Activated B cell treated with CpG ODN at 0.5 μM for 24 hours (primary cell): ENCODE data around the gene MRPS35. TPM values are rescaled to one million over a fixed set of nuclear protein-coding genes. Genes with fewer than 3 reads are reported as not detected.

Experiments
- ATAC-seq: fragments of 200-7000 bp; cut with Tn5 transposase; one replicate; pipeline ENCODE4 v1.10.0; 2021; ENCODE audit warnings: low read depth, mild to moderate bottlenecking, moderate library complexity
- CTCF ChIA-PET: fragments of 350-600 bp; sonication (Branson Sonifier 250); formaldehyde crosslinking; loops from one replicate; lab custom pipeline; 2021; ENCODE audit warnings: antibody characterized with exemption; lab: Charles Lee
- POLR2A ChIA-PET: fragments of 350-600 bp; sonication (Branson Sonifier 250); formaldehyde crosslinking; loops from one replicate; lab custom pipeline; 2021; ENCODE audit warnings: antibody characterized with exemption; lab: Charles Lee
- DNase-seq: peaks from one replicate; pipeline ENCODE4 v3.0.0; 2022
- H3K27ac Mint-ChIP-seq: one replicate; pipeline ENCODE4 v1.8.0; 2020; ENCODE audit warnings: mixed read lengths
- H3K27me3 Mint-ChIP-seq: one replicate; pipeline ENCODE4 v1.8.0; 2021; ENCODE audit warnings: mixed read lengths
- H3K36me3 Mint-ChIP-seq: one replicate; pipeline ENCODE4 v1.8.0; 2021; ENCODE audit warnings: low read depth, mixed read lengths
- H3K4me1 Mint-ChIP-seq: one replicate; pipeline ENCODE4 v1.8.0; 2021; ENCODE audit warnings: mixed read lengths
- H3K4me3 Mint-ChIP-seq: one replicate; pipeline ENCODE4 v1.8.0; 2020; ENCODE audit warnings: mild to moderate bottlenecking, mixed read lengths
- H3K9me3 Mint-ChIP-seq: one replicate; pipeline ENCODE4 v1.8.0; 2020; ENCODE audit warnings: mixed read lengths
- intact Hi-C: fragments of 100-400 bp; cut with micrococcal nuclease; formaldehyde crosslinking; loops from one replicate; pipeline ENCODE4 v1.15.1; 2024
- total RNA-seq: library from RNA; stranded (reverse); gene quantifications from 2 replicates; pipeline ENCODE4 v1.2.3, GENCODE V29; 2022
- TF ChIP-seq, protein P1 (sequence below): fragments of 200-600 bp; IDR thresholded peaks from one replicate; pipeline ENCODE4 v1.8.0; 2022; ENCODE audit warnings: antibody characterized with exemption, mild to moderate bottlenecking

Gene MRPS35
- total RNA-seq, 1 donor from 2014 or later, result 36.2 TPM

DNA sequence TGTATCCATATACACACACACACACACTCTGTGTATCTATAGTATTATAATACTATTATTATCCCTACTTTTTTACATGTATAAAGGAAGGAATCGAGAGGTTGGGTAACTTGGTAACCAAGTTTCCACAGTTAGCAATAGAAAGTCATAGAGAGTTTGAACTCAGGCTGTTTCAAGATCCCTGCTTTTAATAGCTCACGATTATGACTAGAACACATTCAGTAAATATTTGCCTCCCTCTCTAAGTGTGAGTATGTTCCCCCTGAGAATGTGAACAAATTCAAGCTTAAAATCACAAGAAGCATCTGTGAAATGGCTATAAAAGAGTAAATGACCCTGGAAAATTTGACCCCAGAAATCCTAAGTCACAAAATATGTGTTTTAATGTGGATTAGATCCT lies 25.4 kb upstream of the MRPS35 start:
- Mint-ChIP-seq H3K27ac (no peak overlapping the region), H3K36me3 (peaks cover 20% of the 10 kb centered on the region), H3K9me3 (no peaks in the 10 kb centered on the region), H3K4me3 (no peak overlapping the region), H3K4me1 (no peaks in the 10 kb centered on the region), H3K27me3 (no peaks in the 10 kb centered on the region)
- intact Hi-C loops, result no loop called here
- DNase-seq (no peak), ATAC-seq (no peak)
- ChIA-PET CTCF (no interaction called here), POLR2A (no interaction called here)
- TF ChIP-seq, protein P1, sequence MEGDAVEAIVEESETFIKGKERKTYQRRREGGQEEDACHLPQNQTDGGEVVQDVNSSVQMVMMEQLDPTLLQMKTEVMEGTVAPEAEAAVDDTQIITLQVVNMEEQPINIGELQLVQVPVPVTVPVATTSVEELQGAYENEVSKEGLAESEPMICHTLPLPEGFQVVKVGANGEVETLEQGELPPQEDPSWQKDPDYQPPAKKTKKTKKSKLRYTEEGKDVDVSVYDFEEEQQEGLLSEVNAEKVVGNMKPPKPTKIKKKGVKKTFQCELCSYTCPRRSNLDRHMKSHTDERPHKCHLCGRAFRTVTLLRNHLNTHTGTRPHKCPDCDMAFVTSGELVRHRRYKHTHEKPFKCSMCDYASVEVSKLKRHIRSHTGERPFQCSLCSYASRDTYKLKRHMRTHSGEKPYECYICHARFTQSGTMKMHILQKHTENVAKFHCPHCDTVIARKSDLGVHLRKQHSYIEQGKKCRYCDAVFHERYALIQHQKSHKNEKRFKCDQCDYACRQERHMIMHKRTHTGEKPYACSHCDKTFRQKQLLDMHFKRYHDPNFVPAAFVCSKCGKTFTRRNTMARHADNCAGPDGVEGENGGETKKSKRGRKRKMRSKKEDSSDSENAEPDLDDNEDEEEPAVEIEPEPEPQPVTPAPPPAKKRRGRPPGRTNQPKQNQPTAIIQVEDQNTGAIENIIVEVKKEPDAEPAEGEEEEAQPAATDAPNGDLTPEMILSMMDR, result no peak

- DNase-seq (no peak), ATAC-seq (no peak)
- intact Hi-C loops, result no loop called here
- Mint-ChIP-seq H3K36me3 (peaks cover 20% of the 10 kb centered on the region), H3K4me1 (no peaks in the 10 kb centered on the region), H3K4me3 (no peak overlapping the region), H3K27ac (no peak overlapping the region), H3K9me3 (no peaks in the 10 kb centered on the region), H3K27me3 (no peaks in the 10 kb centered on the region)
- POLR2A ChIA-PET, result no interaction called here
- CTCF ChIA-PET, result no interaction called here
- TF ChIP-seq, protein P1, result no peak
These were observed 24.5 kb upstream of the MRPS35 start for GRCh38 chr12:27686147-27686546.

DNA sequence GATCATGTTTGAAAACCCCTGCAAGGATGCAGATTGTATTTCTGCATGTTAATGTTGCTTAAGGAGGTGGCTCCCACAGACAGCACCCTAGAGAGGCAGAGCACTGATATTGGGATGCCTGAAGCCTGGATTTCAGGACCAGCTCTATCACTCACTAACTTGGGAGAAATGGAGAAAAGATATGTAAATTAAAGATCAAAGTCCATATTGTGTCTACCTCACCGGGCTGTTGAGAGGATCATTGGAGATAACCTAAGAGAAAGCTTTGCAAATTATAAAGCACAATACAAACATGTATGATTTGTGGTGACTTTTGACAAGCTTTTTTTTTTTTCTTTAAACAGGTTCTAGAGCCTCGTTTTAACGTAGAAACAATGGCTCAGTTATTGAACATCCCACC lies 22.0 kb upstream of the MRPS35 start:
- no peak for ATAC-seq
- Mint-ChIP-seq H3K36me3 (peaks cover 24% of the 10 kb centered on the region), H3K4me3 (no peak overlapping the region), H3K4me1 (no peaks in the 10 kb centered on the region), H3K9me3 (no peaks in the 10 kb centered on the region), H3K27ac (no peak overlapping the region), H3K27me3 (no peaks in the 10 kb centered on the region)
- no peak for DNase-seq
- intact Hi-C loops, result no loop called here
- ChIA-PET POLR2A (no interaction called here), CTCF (no interaction called here)
- TF ChIP-seq, protein P1, result no peak

- ATAC-seq (no peak), DNase-seq (no peak)
- H3K4me3 Mint-ChIP-seq, result no peak overlapping the region
- no peak overlapping the region for H3K27ac Mint-ChIP-seq
- ChIA-PET CTCF (no interaction called here), POLR2A (no interaction called here)
- H3K27me3 Mint-ChIP-seq, result no peaks in the 10 kb centered on the region
- H3K36me3 Mint-ChIP-seq, result peaks cover 24% of the 10 kb centered on the region
- H3K4me1 Mint-ChIP-seq, result no peaks in the 10 kb centered on the region
- intact Hi-C loops, result no loop called here
- TF ChIP-seq, protein P1, result no peak
- H3K9me3 Mint-ChIP-seq, result no peaks in the 10 kb centered on the region
These were observed 21.0 kb upstream of the MRPS35 start for GRCh38 chr12:27689558-27690180.

DNA sequence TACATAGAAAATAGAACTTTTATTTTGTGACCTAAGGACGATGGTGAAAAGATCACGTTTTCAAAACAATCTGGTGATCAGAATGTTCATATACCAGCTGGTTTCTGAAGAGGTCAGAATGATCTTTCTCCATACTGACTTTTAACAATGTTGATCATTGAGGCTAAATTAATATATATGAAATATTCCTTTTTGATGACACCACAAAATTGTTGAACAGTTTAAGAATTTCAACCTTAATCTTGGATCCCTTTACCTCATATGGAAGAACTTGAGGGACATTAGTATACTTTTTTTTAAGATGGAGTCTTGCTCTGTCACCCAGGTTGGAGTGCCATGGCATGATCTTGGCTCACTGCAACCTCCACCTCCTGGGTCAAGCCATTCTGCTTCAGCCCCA lies 17.2 kb upstream of the MRPS35 start:
- Mint-ChIP-seq H3K27me3 (no peaks in the 10 kb centered on the region), H3K36me3 (peaks cover 15% of the 10 kb centered on the region), H3K4me1 (no peaks in the 10 kb centered on the region), H3K27ac (no peak overlapping the region), H3K4me3 (no peak overlapping the region), H3K9me3 (no peaks in the 10 kb centered on the region)
- ATAC-seq (no peak), DNase-seq (no peak)
- ChIA-PET CTCF (no interaction called here), POLR2A (no interaction called here)
- intact Hi-C loops, result no loop called here
- TF ChIP-seq, protein P1, result no peak
